Measurements from ENCODE around the gene NXPH3. TPM values are rescaled to one million over a fixed set of nuclear protein-coding genes. Genes with fewer than 3 reads are reported as not detected.

The NXPH3 gene
- total RNA-seq, 4 donors from 2014 or later = 5.8 to 24.3 (median 9.0) TPM

GRCh38 chr17:49551221-49552069 is 24.2 kb upstream of the NXPH3 start:
- peaks cover 0 to 5% of the 10 kb centered on the region in 2 donors for H3K4me1 ChIP-seq
- no peaks in the 10 kb centered on the region for H3K36me3 ChIP-seq
- no peak overlapping the region for H3K4me3 ChIP-seq
- H3K27ac ChIP-seq = no peak overlapping the region
- H3K9me3 ChIP-seq = no peaks in the 10 kb centered on the region
- intact Hi-C loops (cut with DNase I; ENCODE audit: low total_unique reads) = no loop called here
- H3K27me3 ChIP-seq = no peaks in the 10 kb centered on the region
- DNase-seq = no peak
- TF ChIP-seq, protein P1, sequence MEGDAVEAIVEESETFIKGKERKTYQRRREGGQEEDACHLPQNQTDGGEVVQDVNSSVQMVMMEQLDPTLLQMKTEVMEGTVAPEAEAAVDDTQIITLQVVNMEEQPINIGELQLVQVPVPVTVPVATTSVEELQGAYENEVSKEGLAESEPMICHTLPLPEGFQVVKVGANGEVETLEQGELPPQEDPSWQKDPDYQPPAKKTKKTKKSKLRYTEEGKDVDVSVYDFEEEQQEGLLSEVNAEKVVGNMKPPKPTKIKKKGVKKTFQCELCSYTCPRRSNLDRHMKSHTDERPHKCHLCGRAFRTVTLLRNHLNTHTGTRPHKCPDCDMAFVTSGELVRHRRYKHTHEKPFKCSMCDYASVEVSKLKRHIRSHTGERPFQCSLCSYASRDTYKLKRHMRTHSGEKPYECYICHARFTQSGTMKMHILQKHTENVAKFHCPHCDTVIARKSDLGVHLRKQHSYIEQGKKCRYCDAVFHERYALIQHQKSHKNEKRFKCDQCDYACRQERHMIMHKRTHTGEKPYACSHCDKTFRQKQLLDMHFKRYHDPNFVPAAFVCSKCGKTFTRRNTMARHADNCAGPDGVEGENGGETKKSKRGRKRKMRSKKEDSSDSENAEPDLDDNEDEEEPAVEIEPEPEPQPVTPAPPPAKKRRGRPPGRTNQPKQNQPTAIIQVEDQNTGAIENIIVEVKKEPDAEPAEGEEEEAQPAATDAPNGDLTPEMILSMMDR (IDR thresholded peaks at IDR 0.05) = no peak
- no peak for TF ChIP-seq POLR2A (IDR thresholded peaks at IDR 0.05)

DNA sequence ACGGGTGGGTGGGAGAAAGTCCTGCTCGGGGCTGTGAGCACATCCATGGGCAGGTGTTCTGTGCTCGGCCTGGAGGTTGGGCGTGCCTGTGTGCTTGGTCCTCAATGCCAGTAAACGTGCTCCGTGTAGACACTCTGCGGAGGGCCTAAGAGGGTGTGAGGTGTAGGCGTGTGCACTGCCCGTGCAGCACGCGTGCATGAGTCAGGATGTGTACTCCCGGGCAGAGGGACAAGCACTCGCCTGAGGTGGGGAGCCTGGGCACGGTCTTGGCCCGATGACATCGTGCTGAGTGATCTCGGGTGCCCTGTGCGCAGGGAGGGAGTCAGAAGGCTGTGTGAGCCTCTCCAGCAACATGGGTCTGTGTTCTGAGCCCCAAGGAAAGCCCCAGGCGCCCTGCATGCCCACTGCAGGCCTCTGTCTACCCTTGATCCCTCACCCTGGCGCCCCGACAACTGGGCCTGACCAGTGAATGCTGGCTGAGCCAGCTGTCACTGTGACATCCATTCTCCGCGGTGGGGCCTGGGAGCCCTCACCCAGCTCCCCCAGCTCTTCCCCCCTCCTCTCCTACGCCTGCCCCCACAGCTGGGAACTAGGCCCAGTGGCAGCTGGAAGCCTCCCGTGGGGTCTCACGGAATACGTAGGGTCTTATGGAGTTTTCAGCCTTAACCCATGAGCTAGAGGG is 23.5 kb upstream of the NXPH3 start:
- DNase-seq = no peak
- Histone ChIP-seq H3K4me1 (peaks cover 0 to 5% of the 10 kb centered on the region in 2 donors), H3K9me3 (no peaks in the 10 kb centered on the region), H3K4me3 (no peak overlapping the region), H3K36me3 (no peaks in the 10 kb centered on the region), H3K27me3 (no peaks in the 10 kb centered on the region), H3K27ac (no peak overlapping the region)
- intact Hi-C loops (cut with DNase I; ENCODE audit: low total_unique reads) = no loop called here
- TF ChIP-seq, protein P1 (IDR thresholded peaks at IDR 0.05) = no peak
- TF ChIP-seq POLR2A (IDR thresholded peaks at IDR 0.05) = no peak

DNA sequence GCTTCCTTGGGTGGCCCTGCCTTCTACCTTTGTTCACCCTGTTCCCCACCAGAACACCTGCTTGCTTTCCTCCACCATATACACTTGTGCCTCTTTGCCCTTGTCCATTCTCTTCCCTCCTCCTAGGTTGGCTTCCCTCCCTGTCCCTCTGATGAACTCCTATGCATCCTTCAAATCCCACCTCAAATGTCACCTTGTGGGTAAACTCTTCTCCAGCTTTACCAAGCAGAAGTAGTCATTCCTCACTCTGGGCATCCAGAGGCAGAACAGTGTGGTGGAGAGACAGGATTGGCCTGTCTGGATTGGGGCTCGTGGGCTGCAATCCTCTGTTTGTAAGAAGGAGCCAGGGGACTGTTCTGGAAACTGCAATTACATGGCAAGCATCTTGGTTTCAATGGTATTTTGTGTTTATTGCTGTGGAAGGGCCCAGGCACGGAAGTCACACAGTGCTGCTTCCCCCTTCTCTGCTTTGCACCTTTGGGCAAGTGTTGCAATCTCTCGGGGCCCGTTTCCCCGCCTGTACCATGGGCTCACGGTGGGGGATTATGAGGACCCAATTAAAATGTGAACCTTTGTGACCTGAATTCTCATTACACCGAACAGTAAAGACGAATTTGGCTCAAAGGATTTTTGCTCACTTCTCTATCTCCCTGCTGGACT is 21.9 kb upstream of the NXPH3 start:
- intact Hi-C loops (cut with DNase I; ENCODE audit: low total_unique reads) = no loop called here
- H3K4me3 ChIP-seq = no peak overlapping the region
- TF ChIP-seq, protein P1 (IDR thresholded peaks at IDR 0.05) = no peak
- no peak for TF ChIP-seq POLR2A (IDR thresholded peaks at IDR 0.05)
- DNase-seq = no peak
- H3K9me3 ChIP-seq = no peaks in the 10 kb centered on the region
- H3K36me3 ChIP-seq = no peaks in the 10 kb centered on the region
- H3K4me1 ChIP-seq = peaks cover 0 to 5% of the 10 kb centered on the region in 2 donors
- H3K27me3 ChIP-seq = no peaks in the 10 kb centered on the region
- H3K27ac ChIP-seq = no peak overlapping the region

GRCh38 chr17:49554694-49555494 is 20.8 kb upstream of the NXPH3 start:
- no peak for DNase-seq
- Histone ChIP-seq H3K36me3 (no peaks in the 10 kb centered on the region), H3K4me3 (no peak overlapping the region), H3K9me3 (no peaks in the 10 kb centered on the region), H3K4me1 (peaks cover 0 to 5% of the 10 kb centered on the region in 2 donors), H3K27ac (no peak overlapping the region), H3K27me3 (no peaks in the 10 kb centered on the region)
- intact Hi-C loops (cut with DNase I; ENCODE audit: low total_unique reads) = loop anchor here (5.0 kb wide), 2 partner anchors 58 to 123 kb away; partner anchors contain the start of gene NGFR
- TF ChIP-seq POLR2A (IDR thresholded peaks at IDR 0.05) = no peak
- TF ChIP-seq, protein P1 (IDR thresholded peaks at IDR 0.05) = no peak

Data from uterus (tissue), 4 donors.